BE2C (cell line): ENCODE results near the gene VSIG10. TPM values are rescaled to one million over a fixed set of nuclear protein-coding genes. Genes with fewer than 3 reads are reported as not detected.

Source experiments
- DNase-seq: peaks from one replicate; pipeline ENCODE4 v3.0.0-alpha.2; 2020
- H3K27me3 ChIP-seq: fragments of 250-450 bp; sonication (Bioruptor Pico); 2 replicates; pipeline ENCODE4 v1.5.1; 2020; ENCODE audit warnings: mild to moderate bottlenecking
- H3K36me3 ChIP-seq: fragments of 250-450 bp; sonication (Bioruptor Pico); 2 replicates; pipeline ENCODE4 v1.5.1; 2020; ENCODE audit warnings: mild to moderate bottlenecking
- H3K4me1 ChIP-seq: fragments of 250-450 bp; sonication (Bioruptor Pico); 2 replicates; pipeline ENCODE4 v1.5.1; 2020
- H3K4me3 ChIP-seq: 2 replicates; pipeline ENCODE4 v1.5.1; 2011; ENCODE audit warnings: low read depth, low read length
- H3K9me3 ChIP-seq: fragments of 250-450 bp; sonication (Bioruptor Pico); 2 replicates; pipeline ENCODE4 v1.5.1; 2020
- CTCF ChIP-seq: IDR thresholded peaks from 2 replicates; pipeline ENCODE4 v1.5.1; 2012; ENCODE audit warnings: mild to moderate bottlenecking, low read depth, low read length
- polyA plus RNA-seq: library from polyadenylated mRNA; unstranded; fragments of >200 nt; gene quantifications from one replicate; pipeline ENCODE4 v1.2.1, GENCODE V29; 2012; ENCODE audit warnings: low read depth, missing spikeins; ENCODE audit not compliant: insufficient read length, insufficient read depth

Gene VSIG10
- 6.8 TPM for polyA plus RNA-seq

- Histone ChIP-seq H3K4me1 (no peaks in the 10 kb centered on the region), H3K4me3 (peak within 1 kb of the TSS; percentile 87), H3K36me3 (no peaks in the 10 kb centered on the region), H3K9me3 (no peaks in the 10 kb centered on the region), H3K27me3 (no peaks in the 10 kb centered on the region)
- no peak for TF ChIP-seq CTCF
- DNase-seq, result peak; percentile 79
These were observed at the start of gene VSIG10 for GRCh38 chr12:118103601-118104382. TSS of gene VSIG10 (minus strand) at chr12:118104011. CDS start at chr12:118103671, 340 bp downstream.

GRCh38 chr12:118151755-118152154, 47.9 kb upstream of the VSIG10 start:
- Histone ChIP-seq H3K4me3 (no peak overlapping the region), H3K4me1 (no peaks in the 10 kb centered on the region), H3K36me3 (peaks cover 21% of the 10 kb centered on the region), H3K9me3 (no peaks in the 10 kb centered on the region), H3K27me3 (no peaks in the 10 kb centered on the region)
- DNase-seq, result no peak
- TF ChIP-seq CTCF, result no peak

GRCh38 chr12:118150625-118151024, 46.8 kb upstream of the VSIG10 start:
- Histone ChIP-seq H3K9me3 (no peaks in the 10 kb centered on the region), H3K27me3 (no peaks in the 10 kb centered on the region)

GRCh38 chr12:118148287-118148686, 44.5 kb upstream of the VSIG10 start:
- Histone ChIP-seq H3K27me3 (no peaks in the 10 kb centered on the region), H3K4me3 (no peak overlapping the region), H3K9me3 (no peaks in the 10 kb centered on the region), H3K36me3 (peaks cover 44% of the 10 kb centered on the region), H3K4me1 (no peaks in the 10 kb centered on the region)
- DNase-seq, result no peak
- TF ChIP-seq CTCF, result no peak

More at GRCh38 chr12:118150625-118151024, 46.8 kb upstream of the VSIG10 start:
- H3K36me3 ChIP-seq, result peaks cover 29% of the 10 kb centered on the region
- no peak for TF ChIP-seq CTCF
- no peak overlapping the region for H3K4me3 ChIP-seq
- H3K4me1 ChIP-seq, result no peaks in the 10 kb centered on the region
- DNase-seq, result no peak

- no peak for TF ChIP-seq CTCF
- H3K27me3 ChIP-seq, result no peaks in the 10 kb centered on the region
- H3K4me3 ChIP-seq, result no peak overlapping the region
- H3K9me3 ChIP-seq, result no peaks in the 10 kb centered on the region
- H3K36me3 ChIP-seq, result peaks cover 62% of the 10 kb centered on the region
- no peak for DNase-seq
- H3K4me1 ChIP-seq, result no peaks in the 10 kb centered on the region
These were observed 42.0 kb upstream of the VSIG10 start for GRCh38 chr12:118145798-118146156.

GRCh38 chr12:118145113-118145797, 41.4 kb upstream of the VSIG10 start:
- Histone ChIP-seq H3K4me1 (no peaks in the 10 kb centered on the region), H3K9me3 (no peaks in the 10 kb centered on the region), H3K36me3 (peaks cover 67% of the 10 kb centered on the region), H3K27me3 (no peaks in the 10 kb centered on the region), H3K4me3 (no peak overlapping the region)
- DNase-seq, result no peak
- no peak for TF ChIP-seq CTCF
